GM12891 (cell line): ENCODE measurements around the gene CC2D1B.

Source experiments
- PAX5 ChIP-seq: IDR thresholded peaks from 2 replicates; pipeline ENCODE4 v1.6.1; 2011; ENCODE audit warnings: low read length, moderate library complexity, mild to moderate bottlenecking; ENCODE audit not compliant: insufficient read depth, severe bottlenecking
- POLR2A ChIP-seq: IDR thresholded peaks from 2 replicates; pipeline ENCODE4 v1.6.1; 2011; ENCODE audit warnings: low read depth, low read length, control low read depth
- POLR2AphosphoS5 ChIP-seq: IDR thresholded peaks from 2 replicates; pipeline ENCODE4 v1.6.1; 2011; ENCODE audit warnings: low read depth, low read length, control low read depth
- SPI1 ChIP-seq: IDR thresholded peaks from 2 replicates; pipeline ENCODE4 v1.6.1; 2011; ENCODE audit warnings: low read depth, low read length, control low read depth
- TAF1 ChIP-seq: IDR thresholded peaks from 2 replicates; pipeline ENCODE4 v1.6.1; 2011; ENCODE audit warnings: low read depth, low read length, control low read depth

DNA sequence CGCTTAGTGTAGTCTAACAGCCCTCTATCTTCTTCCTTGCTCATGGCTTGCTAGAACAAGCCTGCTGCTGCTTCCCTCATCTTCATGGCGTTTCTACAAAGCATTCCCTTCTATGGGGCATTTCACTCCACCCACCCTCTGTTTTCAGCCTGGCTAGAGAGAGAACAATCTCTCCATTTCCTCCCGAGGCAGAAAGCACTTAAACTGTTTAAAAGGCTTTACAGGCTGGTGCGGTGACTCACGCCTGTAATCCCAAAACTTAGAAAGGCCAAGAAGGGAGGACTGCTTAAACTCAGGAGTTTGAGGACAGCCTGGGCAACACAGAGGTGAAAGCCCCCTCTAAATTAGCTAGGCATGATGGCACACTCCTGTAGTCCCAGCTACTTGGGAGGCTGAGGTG lies 20.5 kb upstream of the CC2D1B start:
- no peak for TF ChIP-seq POLR2A
- no peak for TF ChIP-seq POLR2AphosphoS5
- no peak for TF ChIP-seq TAF1
- TF ChIP-seq SPI1, result no peak
- TF ChIP-seq PAX5, result no peak
